SU-DHL-6 (cell line): ENCODE data around the gene DOCK1.

ENCODE experiments used
- CTCF ChIP-seq: fragments of 200-600 bp; sonication (generic); IDR thresholded peaks from one replicate; pipeline ENCODE4 v1.5.1; 2017; ENCODE audit warnings: antibody characterized with exemption, mild to moderate bottlenecking, low read length, moderate library complexity; ENCODE audit not compliant: insufficient read depth, poor library complexity, severe bottlenecking
- EZH2phosphoT487 ChIP-seq: fragments of 200-600 bp; sonication (generic), shearing (Covaris generic); conservative IDR thresholded peaks from 2 replicates; pipeline ENCODE4 v1.6.1; 2018; ENCODE audit warnings: mild to moderate bottlenecking, antibody characterized with exemption, low read length, moderate library complexity, mixed read lengths

- TF ChIP-seq CTCF (no peak), EZH2phosphoT487 (no peak)
These were observed 293.1 kb downstream of the DOCK1 start for GRCh38 chr10:127198307-127198706.
